H1 (cell line): ENCODE measurements around the gene NADK2. TPM values are rescaled to one million over a fixed set of nuclear protein-coding genes. Genes with fewer than 3 reads are reported as not detected.

Experiments used
- CEBPB ChIP-seq: IDR thresholded peaks from 2 replicates; pipeline ENCODE4 v1.6.1; 2012; ENCODE audit warnings: low read depth, low read length
- JUND ChIP-seq: IDR thresholded peaks from 2 replicates; pipeline ENCODE4 v1.6.1; 2011; ENCODE audit warnings: mild to moderate bottlenecking, improper control_type of control experiment, low read length
- TEAD4 ChIP-seq: IDR thresholded peaks from 2 replicates; pipeline ENCODE4 v1.6.1; 2012; ENCODE audit warnings: low read depth, low read length, inconsistent platforms, mixed read lengths
- polyA plus RNA-seq, 7 experiments: library from polyadenylated mRNA; depleted of rRNA in 3 of 7; stranded (reverse) in 5 of 7; unstranded in 2 of 7; fragments of >200 nt in 5 of 7; fragments of 200-250 nt in 2 of 7; gene quantifications; 1 replicate in 5 of 7; 2 replicates in 1 of 7; 4 replicates in 1 of 7; pipeline versions ENCODE4 v1.2.1 to v1.2.3, GENCODE V29; 2011 to 2013; ENCODE audit warnings: missing spikeins in 2 of 7, mixed read lengths in 2 of 7
- total RNA-seq: library from RNA; stranded (reverse); fragmentation: NEBNext Ultra II Directional; extraction: Animal tissue kit (Norgen Biotek cat#: 25700); gene quantifications from 2 replicates; pipeline ENCODE4 v1.2.1, GENCODE V29; 2021
- TF ChIP-seq, protein P1 (sequence below): IDR thresholded peaks from 2 replicates; pipeline ENCODE4 v1.6.1; 2011; ENCODE audit warnings: low read length, improper control_type of control experiment

Gene NADK2
- total and polyA plus RNA-seq, 2 of the 8 experiments (the other 6 are each of a cell fraction or from before 2014, with no cell fraction given), result 3.4 to 16.1 TPM

- TF ChIP-seq JUND, result no peak
- no peak for TF ChIP-seq CEBPB
- TF ChIP-seq, protein P1, sequence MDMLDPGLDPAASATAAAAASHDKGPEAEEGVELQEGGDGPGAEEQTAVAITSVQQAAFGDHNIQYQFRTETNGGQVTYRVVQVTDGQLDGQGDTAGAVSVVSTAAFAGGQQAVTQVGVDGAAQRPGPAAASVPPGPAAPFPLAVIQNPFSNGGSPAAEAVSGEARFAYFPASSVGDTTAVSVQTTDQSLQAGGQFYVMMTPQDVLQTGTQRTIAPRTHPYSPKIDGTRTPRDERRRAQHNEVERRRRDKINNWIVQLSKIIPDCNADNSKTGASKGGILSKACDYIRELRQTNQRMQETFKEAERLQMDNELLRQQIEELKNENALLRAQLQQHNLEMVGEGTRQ, result no peak
- no peak for TF ChIP-seq TEAD4
These were observed 9.2 kb downstream of the NADK2 start (continued) for GRCh38 chr5:36232533-36232932.
